ENCODE results near the gene SASH1. TPM values are rescaled to one million over a fixed set of nuclear protein-coding genes. Genes with fewer than 3 reads are reported as not detected.

The SASH1 gene
- total and polyA plus RNA-seq, 9 of the 15 experiments (the other 6 are each of a cell fraction or from before 2014, with no cell fraction given) = 0.35 to 3.5 (median 1.6) TPM

DNA sequence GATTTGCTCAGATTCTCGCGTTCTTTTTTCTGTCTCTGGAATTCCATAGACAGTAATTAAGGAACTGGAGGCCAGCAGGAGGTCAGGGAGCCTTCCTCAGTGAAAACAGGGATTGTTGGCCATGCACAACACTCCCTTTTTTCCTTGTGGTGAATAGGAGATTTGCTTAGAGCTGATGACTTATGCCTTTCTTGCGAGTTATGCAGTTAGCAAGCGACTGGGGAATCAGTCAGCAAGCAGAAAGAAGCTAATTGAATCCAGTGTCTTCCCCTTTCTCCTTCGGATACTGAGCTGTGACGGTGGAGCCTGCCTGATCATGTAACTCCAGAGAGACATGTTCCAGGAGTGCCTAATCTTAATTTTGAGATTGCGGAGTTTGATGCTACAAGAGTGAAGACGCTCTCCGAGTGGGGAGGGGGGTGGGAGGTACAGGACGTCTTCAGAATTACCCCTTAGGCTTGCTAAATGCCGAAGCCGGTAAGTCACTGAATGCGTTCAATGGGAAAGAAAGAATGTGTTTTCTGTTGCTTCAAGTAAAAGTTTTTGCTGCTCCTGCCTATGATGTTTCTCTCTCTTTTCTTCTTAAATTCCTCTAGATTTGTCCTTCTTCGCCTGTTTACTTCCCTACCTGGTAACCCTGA is 165.9 kb downstream of the SASH1 start:
- BruUV-seq (replicated peaks) = no TSS peak
- no peak overlapping the region for H3K4me2 ChIP-seq (ENCODE audit: insufficient read depth, low read length)
- ChIA-PET POLR2A (interaction anchor here (0.7 to 1.3 kb wide), 2 partner anchors 33 to 122 kb away, joined by 3 read pairs; no protein-coding TSS in a partner anchor), CTCF (ENCODE audit: low intra/inter-chr PET ratio) (no interaction called here)
- DNase-seq (ENCODE audit: extremely low read depth in 1 of 4, low spot score in 3 of 4) (no peak), ATAC-seq (no peak), FAIRE-seq (peak; percentile 71)
- intact Hi-C loops (cut with micrococcal nuclease) = no loop called here
- WGBS (ENCODE audit: insufficient coverage, low coverage, missing lambda C conversion rate) = 3% methylated on average over 14 of the region's 14 CpGs
- H3K27me3 ChIP-seq (ENCODE audit: control insufficient read depth in 2 of 2, insufficient read depth in 2 of 2, low read length in 2 of 2) = peaks cover 51 to 61% of the 10 kb centered on the region in 2 experiments
- in situ Hi-C loops (cut with MboI) = no loop called here
- H3K4me3 ChIP-seq = no peak overlapping the region
- no peak overlapping the region for H3K27ac ChIP-seq (ENCODE audit: extremely low read depth, low read depth, low read length)
- peaks cover 7% of the 10 kb centered on the region for H4K20me1 ChIP-seq (replicated peaks; ENCODE audit: control insufficient read depth, insufficient read depth, low read length)
- H3K9ac ChIP-seq (ENCODE audit: insufficient read depth in 1 of 2, low read depth in 2 of 2, low read length in 2 of 2) = no peak overlapping the region
- no peak for TF ChIP-seq SUPT5H (IDR thresholded peaks at IDR 0.05)
- no peak overlapping the region for H2AFZ ChIP-seq (ENCODE audit: low read depth, low read length)
- no peaks in the 10 kb centered on the region for H3K4me1 ChIP-seq (replicated peaks in 1 of 2; ENCODE audit: control insufficient read depth in 2 of 2, insufficient read depth in 2 of 2, low read length in 2 of 2)
- no peaks in the 10 kb centered on the region for H3K79me2 ChIP-seq (ENCODE audit: control insufficient read depth, insufficient read depth, low read length)
- H3K36me3 ChIP-seq (ENCODE audit: control insufficient read depth, insufficient read depth, low read length) = no peaks in the 10 kb centered on the region
- no peaks in the 10 kb centered on the region for H3K9me1 ChIP-seq (ENCODE audit: control insufficient read depth, insufficient read depth, low read length)
- H3K9me3 ChIP-seq (replicated peaks; ENCODE audit: control insufficient read depth, insufficient read depth, low read depth, low read length) = no peaks in the 10 kb centered on the region

DNA sequence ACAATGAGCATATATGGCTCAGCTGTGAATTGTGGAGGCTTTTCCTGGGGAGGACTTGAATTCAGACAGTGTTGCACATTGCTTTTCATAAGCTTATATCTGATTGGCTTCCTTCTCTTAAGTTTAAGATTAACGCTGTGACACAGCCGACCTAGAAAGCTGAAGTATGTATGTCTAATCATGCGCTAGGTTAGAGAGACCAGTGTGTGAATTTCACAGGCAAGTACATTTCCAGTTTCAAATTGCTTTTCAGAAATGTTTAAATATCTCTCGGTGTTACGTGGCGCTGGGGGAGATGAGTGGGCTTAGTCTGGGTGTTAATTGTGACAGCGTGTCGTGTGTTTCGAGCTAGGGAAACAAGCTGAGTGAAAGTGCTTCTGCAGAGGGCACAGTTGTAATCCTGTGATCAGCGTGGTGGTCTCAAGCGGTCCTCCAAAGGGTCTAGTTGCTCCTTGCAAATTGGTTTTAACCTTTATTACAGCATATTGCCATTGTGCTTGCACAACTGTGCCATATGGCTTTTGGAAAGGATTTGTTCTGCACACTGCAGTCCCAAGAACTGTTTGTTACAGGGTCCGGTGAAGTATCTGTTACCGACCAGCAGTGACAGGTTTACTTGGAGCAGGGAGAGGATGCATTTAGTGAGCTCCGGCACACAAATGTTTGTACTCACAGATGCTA is 166.6 kb downstream of the SASH1 start:
- Histone ChIP-seq H3K9ac (ENCODE audit: insufficient read depth in 1 of 2, low read depth in 2 of 2, low read length in 2 of 2) (no peak overlapping the region), H3K9me1 (ENCODE audit: control insufficient read depth, insufficient read depth, low read length) (no peaks in the 10 kb centered on the region), H3K4me3 (no peak overlapping the region), H2AFZ (ENCODE audit: low read depth, low read length) (no peak overlapping the region), H3K4me2 (ENCODE audit: insufficient read depth, low read length) (no peak overlapping the region), H4K20me1 (replicated peaks; ENCODE audit: control insufficient read depth, insufficient read depth, low read length) (peaks cover 7% of the 10 kb centered on the region), H3K27ac (ENCODE audit: extremely low read depth, low read depth, low read length) (no peak overlapping the region), H3K79me2 (ENCODE audit: control insufficient read depth, insufficient read depth, low read length) (no peaks in the 10 kb centered on the region), H3K36me3 (ENCODE audit: control insufficient read depth, insufficient read depth, low read length) (no peaks in the 10 kb centered on the region), H3K9me3 (replicated peaks; ENCODE audit: control insufficient read depth, insufficient read depth, low read depth, low read length) (no peaks in the 10 kb centered on the region), H3K27me3 (ENCODE audit: control insufficient read depth in 2 of 2, insufficient read depth in 2 of 2, low read length in 2 of 2) (peaks cover 53 to 63% of the 10 kb centered on the region in 2 experiments), H3K4me1 (replicated peaks in 1 of 2; ENCODE audit: control insufficient read depth in 2 of 2, insufficient read depth in 2 of 2, low read length in 2 of 2) (no peaks in the 10 kb centered on the region)
- FAIRE-seq = peak; percentile 19
- no peak for DNase-seq (ENCODE audit: extremely low read depth in 1 of 4, low spot score in 3 of 4)
- in situ Hi-C loops (cut with MboI) (no loop called here), intact Hi-C loops (cut with micrococcal nuclease) (no loop called here)
- WGBS (ENCODE audit: insufficient coverage, low coverage, missing lambda C conversion rate) = 7% methylated on average over 14 of the region's 14 CpGs
- ChIA-PET CTCF (ENCODE audit: low intra/inter-chr PET ratio) (no interaction called here), POLR2A (interaction anchor here (0.6 to 1.3 kb wide), 2 partner anchors 34 to 751 kb away, joined by 3 read pairs; no protein-coding TSS in a partner anchor)
- TF ChIP-seq, protein P1, sequence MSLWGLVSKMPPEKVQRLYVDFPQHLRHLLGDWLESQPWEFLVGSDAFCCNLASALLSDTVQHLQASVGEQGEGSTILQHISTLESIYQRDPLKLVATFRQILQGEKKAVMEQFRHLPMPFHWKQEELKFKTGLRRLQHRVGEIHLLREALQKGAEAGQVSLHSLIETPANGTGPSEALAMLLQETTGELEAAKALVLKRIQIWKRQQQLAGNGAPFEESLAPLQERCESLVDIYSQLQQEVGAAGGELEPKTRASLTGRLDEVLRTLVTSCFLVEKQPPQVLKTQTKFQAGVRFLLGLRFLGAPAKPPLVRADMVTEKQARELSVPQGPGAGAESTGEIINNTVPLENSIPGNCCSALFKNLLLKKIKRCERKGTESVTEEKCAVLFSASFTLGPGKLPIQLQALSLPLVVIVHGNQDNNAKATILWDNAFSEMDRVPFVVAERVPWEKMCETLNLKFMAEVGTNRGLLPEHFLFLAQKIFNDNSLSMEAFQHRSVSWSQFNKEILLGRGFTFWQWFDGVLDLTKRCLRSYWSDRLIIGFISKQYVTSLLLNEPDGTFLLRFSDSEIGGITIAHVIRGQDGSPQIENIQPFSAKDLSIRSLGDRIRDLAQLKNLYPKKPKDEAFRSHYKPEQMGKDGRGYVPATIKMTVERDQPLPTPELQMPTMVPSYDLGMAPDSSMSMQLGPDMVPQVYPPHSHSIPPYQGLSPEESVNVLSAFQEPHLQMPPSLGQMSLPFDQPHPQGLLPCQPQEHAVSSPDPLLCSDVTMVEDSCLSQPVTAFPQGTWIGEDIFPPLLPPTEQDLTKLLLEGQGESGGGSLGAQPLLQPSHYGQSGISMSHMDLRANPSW (CRISPR knock-in tag; IDR thresholded peaks at IDR 0.05) = no peak
- TF ChIP-seq ZFPM2 (CRISPR knock-in tag; IDR thresholded peaks at IDR 0.05) (no peak), ZNF143 (CRISPR knock-in tag; IDR thresholded peaks at IDR 0.05) (no peak), ZNF282 (CRISPR knock-in tag; IDR thresholded peaks at IDR 0.05) (no peak), RFX5 (IDR thresholded peaks at IDR 0.05; ENCODE audit: low read depth, low read length) (no peak), DDX20 (tag; IDR thresholded peaks at IDR 0.05; ENCODE audit: low read depth) (no peak), FOXJ2 (tag; IDR thresholded peaks at IDR 0.05) (no peak)
- TF ChIP-seq, protein P2, sequence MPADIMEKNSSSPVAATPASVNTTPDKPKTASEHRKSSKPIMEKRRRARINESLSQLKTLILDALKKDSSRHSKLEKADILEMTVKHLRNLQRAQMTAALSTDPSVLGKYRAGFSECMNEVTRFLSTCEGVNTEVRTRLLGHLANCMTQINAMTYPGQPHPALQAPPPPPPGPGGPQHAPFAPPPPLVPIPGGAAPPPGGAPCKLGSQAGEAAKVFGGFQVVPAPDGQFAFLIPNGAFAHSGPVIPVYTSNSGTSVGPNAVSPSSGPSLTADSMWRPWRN (IDR thresholded peaks at IDR 0.05; ENCODE audit: low read depth) = no peak
- TF ChIP-seq, protein P3, sequence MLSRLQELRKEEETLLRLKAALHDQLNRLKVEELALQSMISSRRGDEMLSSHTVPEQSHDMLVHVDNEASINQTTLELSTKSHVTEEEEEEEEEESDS (CRISPR knock-in tag; IDR thresholded peaks at IDR 0.05) = no peak
- ATAC-seq = no peak
- BruUV-seq (replicated peaks) = no TSS peak
